Stimulated activated CD4-positive, alpha-beta T cell treated with anti-CD3 and anti-CD28 coated beads, Interleukin-1b, Interleukin-23, amount 100 ng/mL, for 48 hours (primary cell): Measurements from ENCODE around the gene HSPA4.

Experiments
- DNase-seq: peaks from one replicate; pipeline ENCODE4 v3.0.0-alpha.2; 2020

HSPA4 gene

DNA sequence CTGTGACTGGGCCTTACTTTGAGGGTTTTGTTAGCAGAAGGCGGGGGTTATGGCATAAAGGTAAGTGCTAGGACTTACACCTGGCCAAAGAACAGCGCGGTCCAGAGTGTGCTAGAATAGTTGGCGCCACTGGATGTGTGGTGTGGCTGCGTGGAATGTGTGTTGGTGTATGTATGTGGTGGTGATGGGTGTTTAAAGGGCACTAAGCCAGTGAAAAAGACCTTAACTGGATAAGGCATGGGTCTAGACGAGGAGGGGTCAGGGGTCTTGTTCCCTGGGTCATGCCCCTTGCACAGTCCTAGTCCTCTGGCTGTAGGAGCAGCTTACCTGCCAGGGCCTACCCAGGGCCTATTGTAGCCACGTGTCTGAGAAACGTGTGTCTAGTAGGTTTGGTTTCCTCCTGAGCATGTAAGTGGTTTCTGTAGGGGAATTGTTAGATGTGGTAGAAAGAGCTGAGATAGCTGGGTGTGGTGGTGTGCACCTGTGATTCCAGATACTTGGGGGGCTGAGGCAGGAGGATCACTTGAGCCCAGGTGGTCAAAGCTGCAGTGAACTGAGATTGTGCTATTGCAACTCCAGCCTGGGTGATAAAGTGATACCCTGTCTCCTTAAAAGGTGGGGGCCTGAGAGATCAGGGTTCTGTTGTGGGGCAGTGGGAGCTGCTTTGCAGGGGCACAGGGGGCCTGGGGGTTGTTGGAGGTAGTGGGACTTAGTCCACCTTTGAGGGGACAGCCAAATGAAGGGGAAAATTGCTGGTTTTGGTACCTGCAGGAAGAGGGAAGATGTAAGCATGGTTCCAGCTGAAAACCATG is 55.2 kb downstream of the HSPA4 start:
- no peak for DNase-seq

DNA sequence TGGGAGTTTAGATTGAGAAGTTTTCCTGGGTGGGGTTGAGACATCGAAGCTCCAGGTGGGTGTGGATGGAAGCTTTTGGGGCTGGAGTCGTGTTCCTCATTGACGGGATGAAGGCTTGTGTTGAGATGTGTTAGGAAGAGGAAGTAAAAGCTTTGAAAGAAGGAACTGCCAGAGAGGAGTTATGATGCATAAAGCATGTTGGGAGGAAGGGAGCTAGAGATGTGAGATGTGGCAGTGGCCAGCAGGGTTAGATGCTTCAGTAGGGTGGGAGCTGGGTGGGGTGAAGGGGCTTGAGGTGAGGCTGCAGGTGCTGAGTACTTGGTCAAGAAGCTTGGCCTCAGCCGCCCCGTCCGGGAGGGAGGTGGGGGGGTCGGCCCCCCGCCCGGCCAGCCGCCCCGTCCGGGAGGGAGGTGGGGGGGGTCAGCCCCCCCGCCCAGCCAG is 56.7 kb downstream of the HSPA4 start:
- no peak for DNase-seq

DNA sequence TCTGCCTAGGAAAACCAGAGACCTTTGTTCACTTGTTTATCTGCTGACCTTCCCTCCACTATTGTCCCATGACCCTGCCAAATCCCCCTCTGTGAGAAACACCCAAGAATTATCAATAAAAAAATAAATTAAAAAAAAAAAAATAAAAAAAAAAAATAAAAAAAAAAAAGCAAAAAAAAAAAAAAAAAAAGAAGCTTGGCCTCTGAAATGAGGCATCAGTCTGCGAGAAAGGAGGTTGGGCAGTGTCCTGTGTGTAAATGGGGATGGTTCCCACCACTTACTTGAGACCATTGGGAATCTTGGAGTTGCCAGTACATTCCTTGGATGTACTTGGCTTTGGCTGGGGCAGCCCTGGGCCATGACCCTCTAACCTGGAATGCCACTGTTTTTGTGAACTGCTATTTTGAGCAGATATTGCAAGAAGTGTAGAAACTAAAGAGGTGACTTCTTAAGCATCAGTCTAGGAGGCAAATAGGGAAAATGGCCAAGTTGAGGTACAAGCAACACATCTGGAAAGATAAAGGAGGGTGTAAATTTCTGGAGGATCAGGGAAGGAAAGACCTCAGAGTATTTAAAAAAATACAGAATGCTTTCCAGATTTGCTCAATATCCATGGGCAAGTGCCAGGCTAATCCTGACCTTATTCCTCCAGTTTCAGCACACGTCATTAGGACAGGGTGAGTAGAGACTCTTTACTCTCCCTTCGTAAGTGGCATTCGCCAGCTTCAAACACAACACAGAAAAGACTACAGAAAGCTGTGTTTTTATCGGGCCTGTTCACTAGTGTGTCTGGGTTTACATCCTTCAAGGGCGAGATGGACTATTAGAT is 58.1 kb downstream of the HSPA4 start:
- no peak for DNase-seq

DNA sequence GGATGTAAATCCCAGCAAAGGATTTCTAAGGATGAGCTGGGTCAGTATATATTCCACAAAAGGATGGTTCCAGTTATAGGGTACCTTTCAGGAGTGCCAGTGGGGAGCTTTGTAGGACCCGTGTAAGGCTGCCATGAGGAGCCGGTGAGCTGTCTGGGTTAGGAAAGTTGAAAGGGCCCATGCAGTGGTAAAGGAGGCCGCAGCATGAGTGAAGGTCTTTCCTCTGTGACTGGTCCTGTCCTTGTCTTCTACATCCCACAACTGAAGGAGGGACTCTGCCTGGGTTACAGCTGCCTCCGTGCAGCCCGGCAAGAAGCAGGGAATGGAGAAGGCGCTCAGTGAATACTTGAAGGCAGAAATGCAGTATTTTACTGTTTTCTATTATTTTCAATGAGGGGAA is 58.9 kb downstream of the HSPA4 start:
- no peak for DNase-seq

DNA sequence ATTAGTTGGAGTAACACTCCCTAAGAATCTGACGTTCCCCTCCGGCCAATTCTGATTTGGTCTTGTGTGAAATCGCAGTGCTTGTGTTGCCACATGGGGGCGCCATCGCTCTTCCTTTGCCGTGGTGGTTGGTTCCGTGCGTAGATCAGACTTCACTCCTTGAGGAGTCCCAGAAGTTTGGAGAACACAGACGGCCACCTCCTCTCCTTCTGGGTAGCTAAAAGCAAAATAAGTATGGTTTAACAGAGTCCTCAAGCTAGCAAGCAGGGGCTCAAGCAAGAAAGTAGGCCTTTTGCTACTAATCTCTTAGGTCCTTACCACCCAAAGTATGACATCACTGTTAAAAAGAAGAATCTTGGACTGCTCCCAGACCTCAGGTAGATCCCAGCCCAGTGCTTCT is 59.5 kb downstream of the HSPA4 start:
- peak; percentile 81 for DNase-seq

DNA sequence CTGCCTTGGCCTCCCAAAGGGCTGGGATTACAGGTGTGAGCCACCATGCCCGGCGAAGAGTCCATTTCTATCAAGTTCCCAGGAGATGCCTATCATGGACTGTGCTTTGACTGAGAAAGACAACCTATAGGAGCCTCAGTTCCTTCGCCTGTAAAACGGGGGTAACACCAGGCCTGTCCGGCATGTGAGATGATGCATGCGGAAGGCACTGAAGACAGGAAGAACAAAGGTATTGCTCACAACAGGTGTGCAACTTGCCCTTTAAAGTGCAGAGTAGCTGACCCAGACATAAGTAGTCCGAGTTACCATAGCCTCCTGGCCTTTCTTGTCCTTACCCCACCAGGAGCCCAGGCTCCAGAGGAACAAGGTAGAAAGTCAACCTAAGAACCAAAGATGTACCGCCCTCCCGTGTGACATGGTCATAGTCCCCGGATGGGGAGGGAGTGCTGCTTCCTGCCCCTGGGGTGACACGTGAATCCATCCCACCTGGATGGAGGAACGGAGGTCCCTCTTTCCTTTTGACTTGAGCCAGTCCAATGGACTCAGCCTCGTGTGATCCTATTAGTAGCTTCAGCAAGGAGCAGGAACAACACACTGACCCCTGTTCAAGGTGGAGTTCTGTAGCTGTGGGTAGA is 60.3 kb downstream of the HSPA4 start:
- no peak for DNase-seq

DNA sequence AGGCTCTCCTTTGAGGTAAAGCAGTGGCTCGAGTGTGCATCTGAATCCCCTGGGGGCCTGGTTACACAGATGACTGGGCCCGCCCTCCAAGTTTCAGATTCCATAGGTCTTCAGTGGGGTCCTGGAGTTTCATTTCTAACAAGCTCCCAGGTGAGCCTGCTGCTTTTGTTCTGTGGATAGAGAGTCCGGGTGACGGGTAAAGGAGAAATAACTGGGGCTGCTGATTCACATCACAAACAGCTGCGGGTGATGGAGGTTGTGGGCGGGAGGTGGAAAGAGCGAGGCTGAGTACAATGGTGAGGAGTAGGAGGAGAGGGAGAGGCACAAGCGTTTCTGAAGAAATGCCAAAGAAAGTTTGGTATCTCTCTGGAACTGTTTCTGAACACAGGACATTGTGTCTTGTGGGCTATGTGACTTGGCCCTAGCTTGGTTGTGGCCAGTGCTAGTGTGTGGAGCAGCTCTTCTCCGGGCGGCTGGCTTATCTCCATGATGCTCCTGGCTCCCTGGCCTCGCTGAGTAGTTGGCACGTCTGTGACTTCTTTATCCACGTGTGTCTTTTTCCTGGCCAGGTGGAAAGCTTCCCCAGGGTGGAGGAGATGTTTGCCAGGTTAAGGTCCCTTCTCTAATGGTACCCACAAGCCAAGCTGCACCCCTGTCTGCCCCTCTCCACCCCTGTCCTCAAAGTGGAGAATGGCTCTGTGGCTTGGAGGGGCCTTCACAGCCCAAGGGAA is 61.7 kb downstream of the HSPA4 start:
- peak; percentile 76 for DNase-seq

DNA sequence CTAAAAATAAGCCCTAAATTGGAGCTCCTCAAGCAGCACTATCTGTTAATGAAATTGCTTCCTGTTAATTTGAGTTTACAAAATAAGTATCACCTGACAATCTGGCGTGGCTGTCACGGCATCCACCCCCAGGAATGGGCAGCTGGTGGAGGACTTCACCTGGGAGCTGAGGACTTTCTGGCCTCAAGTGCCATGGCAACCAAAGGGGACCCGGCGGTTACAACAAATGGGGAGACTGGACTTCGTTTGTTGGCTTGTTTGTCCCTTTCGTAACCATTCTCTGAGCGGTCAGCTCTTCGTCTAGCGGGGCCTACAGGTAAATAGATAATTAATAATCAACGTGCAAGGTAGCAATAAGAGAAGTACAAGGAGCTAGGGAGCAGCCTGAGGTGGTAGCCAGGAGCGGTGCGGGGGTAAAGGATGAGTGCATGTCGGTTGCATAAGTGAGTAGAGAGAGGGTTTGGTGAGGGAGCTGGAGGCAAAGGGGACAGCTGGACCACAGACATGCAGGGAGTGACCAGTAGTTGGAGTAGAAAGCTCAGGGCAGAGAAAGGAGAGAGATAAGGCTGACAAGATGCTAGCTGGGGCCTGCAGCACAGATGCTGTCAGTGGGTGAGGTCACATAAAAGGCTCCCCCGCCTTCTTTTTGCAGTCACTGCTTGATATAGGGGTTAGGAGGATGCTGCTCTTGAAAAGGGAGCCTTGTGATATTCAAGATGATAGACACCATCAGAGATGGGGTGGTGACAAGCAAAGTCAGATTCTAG is 62.5 kb downstream of the HSPA4 start:
- no peak for DNase-seq

DNA sequence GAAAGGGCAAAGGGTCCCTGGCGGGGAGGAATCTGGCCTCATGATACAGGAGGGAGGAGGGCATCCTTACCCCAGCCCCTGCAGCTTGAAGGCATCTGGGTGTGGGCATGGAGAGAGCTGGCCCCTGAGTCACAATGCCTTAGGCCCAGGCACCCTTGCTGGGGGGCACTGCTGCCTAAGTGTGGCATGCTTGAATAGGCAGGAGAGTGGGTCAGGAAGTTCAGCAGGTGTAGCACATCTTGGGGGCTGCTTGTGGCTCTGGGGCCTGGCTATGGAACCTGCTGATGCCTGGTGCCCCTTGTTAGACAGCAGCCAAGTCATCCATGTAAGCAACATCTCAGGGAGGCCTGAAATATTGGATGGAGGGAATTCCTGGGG is 63.1 kb downstream of the HSPA4 start:
- DNase-seq = no peak

DNA sequence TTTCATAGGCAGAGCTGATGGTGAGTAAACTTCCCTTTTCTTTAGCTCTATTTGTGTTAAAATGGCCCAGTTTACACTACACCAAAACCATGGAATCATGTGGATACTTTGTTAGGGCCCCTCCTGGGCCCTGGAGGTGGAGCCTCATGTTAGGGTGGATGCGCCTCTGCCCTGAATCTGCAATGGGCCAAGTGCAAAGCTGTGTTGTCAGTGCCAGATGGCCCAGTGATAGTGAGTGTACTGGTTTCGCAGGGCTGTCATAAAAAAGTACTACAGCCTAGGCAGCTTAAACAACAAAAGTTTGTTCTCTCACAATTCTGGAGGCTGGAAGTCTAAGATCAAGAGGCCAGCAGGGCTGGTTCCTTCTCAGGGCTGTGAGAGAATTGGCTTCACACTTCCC is 64.8 kb downstream of the HSPA4 start:
- DNase-seq = no peak

DNA sequence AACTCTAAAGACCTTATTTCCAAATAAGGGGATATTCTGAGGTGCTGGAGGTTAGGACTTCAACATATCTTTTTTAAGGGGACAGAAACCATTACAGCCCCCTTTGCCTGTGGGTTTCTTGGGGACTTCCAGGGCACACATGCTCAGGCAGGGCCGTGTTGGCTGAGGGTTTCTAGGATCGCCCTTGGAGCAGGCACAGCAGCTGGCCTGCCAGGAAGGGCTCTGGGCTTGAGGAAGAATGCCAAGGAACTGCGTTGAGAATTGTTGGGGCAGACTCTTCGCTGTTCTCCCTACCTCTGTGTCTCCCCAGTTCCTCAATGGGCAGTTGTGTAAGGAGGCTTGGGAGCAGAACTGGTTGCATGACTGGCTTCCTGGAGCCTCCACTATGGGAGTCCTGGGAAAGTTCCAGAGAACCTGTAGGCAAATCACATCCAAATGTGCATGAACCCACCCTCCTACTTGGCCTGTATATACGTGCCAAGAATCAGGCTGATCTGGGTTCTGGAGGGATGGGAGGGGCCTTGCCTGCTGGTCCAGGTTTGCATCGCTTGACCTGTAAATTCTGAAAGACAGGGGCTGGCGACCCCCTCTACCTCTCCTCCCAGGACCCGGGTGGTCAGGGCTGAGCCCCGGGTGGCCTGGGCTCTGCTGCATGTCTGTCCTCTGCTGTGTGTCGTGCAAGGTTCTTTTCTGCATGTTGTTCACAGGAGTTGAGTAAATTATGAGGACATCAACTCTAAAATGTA is 65.5 kb downstream of the HSPA4 start:
- no peak for DNase-seq

DNA sequence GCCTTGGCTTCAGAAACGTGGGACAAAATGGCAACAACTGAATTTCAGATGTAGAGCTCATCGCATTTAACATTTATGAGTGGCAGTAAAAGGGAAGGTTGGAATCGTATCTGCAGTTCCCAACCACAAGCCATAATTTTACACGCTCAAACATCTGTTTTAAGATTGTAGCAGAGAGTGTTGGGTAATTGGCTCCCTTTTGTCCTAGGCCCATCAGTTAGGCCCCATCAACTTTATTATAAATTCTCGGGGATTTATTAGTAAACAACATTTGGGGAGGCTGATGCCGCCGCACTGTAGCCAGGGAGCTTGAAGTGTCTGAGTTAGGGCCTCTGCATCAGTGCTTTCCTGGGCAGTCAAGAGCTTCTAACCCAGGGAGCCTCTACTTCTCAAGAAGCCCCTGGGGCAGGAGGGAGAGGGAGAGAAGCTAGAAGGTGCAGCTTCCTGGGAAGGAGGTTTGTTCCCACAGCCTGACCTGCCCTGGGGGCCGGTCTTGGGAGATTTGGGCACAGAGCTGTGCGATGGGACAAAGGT is 66.2 kb downstream of the HSPA4 start:
- DNase-seq = no peak

DNA sequence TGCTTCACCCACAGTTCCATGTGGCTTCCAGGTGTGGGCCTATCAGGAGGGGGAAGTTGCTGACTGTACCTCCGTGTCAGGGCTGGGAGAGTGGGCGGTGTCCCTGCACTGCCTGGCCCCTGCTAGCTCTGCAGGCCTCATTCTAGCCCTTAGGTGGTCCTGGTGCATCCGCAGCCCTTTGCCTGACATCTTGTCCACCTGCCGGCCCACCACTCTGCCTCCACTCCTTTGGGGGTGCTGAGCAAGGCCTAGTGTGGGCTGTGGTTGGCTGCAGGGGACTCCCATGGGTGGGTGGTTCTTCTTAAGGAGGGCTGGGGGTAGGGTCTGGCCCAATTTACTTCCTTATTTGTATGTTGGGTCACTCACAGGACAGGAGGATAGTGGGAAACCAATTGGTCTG is 66.9 kb downstream of the HSPA4 start:
- DNase-seq = no peak

DNA sequence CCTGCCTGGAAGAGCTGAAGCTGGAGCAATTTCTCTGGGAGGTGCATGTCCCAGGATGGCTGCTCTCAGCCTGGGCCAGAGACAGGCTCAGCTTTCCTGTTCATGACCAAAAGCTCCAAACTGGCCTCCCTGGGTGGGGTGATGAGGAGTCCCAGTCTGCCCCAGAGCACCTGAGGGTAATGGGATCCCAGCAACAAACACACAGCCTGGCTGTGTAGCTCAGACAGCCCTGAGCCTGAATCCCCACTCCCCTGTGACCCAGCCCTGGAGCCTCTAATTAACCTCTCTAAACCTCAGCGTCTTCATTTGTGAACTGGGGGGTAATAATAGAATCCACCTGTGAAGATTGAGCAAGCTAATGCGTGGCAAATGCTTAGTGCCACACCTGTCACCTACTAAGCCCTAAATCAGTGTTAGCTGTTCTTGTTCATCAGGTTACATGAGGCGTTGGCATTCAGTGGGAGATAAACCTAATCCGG is 67.5 kb downstream of the HSPA4 start:
- no peak for DNase-seq

DNA sequence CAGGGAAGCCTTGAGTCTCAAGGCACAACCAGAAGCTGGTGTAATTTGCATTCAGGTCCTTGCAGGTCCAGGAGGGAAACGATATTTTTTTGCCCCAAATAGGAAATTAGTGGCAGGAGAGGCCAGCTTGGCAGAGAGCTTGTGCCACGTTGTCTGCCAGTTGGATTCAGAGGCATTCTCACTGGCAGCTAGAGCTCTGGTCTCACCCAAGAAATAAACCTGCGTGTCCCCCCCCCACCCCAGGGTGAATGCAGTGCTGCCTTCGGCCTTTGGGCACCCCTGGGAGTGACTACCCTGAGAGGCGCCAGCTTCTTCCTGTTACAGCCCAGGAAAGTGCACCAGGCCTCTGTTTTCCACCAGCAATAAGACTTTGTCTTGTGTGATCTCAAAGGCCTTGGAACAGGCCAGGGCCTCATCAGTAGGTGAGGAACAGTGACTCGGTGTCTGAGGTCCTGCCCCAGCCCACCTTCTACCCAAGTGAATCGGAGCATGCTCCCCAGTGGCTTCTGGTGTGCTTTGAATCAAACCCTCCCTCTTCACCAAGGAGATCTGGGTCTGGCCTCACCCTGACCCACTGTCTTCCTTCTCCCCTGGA is 68.4 kb downstream of the HSPA4 start:
- no peak for DNase-seq

DNA sequence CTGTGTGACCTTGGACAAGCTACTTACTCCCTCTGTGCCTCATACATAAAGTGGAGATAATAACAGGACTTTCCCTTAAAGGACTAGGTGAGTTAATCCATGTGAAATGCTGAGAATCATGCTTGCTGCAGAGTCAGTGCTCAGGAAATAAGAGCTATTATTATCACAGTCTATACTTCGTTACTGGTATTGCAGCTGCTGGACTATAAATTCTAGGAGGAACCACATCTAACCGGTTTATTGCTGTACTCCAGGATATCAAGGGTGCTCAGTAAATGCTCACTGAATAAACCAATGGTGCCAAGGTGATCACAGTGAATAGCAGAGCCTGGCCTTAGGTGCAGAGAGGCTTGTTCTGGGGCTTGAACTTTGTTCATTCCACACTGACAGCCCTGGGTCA is 69.3 kb downstream of the HSPA4 start:
- DNase-seq = no peak

DNA sequence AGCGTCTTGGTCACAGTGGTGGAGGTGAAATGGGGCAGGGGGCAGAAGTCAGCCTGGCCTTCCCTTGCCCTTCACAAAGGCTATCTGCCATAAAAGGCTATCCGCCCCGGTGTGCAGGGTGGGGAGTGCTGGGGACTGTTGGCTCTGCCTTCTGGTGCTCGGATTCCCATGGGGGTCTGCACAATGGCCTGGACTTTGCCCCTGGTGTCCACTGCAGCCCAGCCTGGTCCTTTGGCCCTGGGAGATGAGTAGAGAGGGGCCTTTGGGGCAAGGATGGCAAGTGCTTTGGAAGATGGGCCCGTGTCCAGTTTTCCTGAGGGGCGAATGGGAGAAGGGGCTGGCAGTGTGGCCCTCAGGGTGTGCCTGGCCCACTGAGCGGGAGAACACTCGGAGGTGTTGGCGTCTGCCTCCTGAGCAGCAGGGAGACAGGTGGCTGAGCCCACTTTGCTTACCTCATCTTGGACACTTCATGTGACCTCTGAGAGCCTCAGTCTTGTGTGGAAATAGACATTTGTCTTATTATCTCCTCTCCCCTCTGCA is 69.9 kb downstream of the HSPA4 start:
- DNase-seq = no peak

DNA sequence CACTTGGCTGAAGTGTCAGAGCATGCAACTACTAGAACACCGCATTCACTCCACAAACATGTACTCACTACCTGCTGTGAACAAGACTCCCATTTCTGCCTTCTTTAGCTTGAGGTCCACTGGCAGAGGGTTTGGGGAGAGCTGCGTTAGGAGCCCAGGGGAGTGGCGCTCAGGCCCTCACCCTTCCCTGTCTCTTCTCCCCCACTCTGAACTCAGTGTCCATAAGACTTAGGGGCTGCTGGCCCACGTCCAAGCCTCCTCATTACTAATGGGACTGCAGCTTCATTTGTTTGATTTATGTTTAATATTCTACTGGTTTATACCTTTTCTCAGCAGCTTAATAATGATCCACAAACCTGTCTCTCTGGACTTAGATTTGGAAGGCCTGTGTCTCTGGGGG is 70.9 kb downstream of the HSPA4 start:
- DNase-seq = no peak

DNA sequence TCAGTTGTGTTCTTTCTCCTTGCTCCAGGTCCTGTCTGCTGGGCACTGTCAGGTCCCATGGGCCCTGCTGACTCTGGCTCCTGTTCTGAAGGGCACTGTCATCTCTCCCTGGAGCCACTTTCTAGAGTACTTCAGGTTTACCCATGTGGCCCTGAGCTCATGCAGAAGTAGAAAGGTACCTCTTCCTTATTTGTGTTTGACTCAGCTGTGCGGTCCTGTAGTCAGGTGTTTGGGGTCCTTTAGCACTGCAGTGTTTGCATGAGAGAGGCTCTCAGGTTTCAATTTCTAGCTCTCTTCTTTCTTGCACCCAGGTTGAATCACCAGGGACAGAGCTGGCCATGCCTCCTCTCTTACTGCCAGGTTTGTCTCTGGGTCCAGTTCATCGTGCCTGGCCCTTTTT is 71.5 kb downstream of the HSPA4 start:
- no peak for DNase-seq

DNA sequence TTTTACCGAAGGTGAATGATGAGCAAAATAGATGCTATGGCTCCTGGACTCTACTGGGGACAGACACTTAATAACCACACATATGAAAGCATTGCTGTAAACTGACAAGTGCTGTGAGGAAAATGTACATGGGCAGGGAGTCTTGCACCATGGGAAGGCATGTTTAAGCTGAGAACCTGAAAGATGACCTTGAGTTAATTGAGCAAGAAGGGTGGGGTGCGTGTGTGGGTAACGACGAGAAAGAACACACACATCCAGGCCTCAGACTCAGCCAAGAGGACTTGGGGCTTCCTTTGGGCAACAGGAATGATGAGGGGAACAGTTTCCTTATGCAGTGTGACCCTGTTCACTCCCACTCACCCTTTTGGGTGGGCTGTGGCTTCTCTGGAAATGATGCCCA is 73.1 kb downstream of the HSPA4 start:
- DNase-seq = no peak
